ENCODE measurements around the gene TRIM45. TPM values are rescaled to one million over a fixed set of nuclear protein-coding genes. Genes with fewer than 3 reads are reported as not detected.

Gene TRIM45
- total RNA-seq, 1 experiment from 2014 or later, result 11.7 TPM

- Histone ChIP-seq H3K9ac (ENCODE audit: extremely low read depth, insufficient read length, low read length) (no peak overlapping the region), H3K79me1 (ENCODE audit: insufficient read depth, low read depth, low read length, poor library complexity, severe bottlenecking) (no peaks in the 10 kb centered on the region), H2BK15ac (ENCODE audit: low read depth, low read length) (no peak overlapping the region), H2BK5ac (ENCODE audit: insufficient read length, low read length) (no peak overlapping the region), H2BK20ac (ENCODE audit: low read depth, low read length, poor library complexity, severe bottlenecking) (no peak overlapping the region), H2AFZ (ENCODE audit: low read length) (no peak overlapping the region), H3K23ac (ENCODE audit: insufficient read length, low read depth, low read length) (no peak overlapping the region), H3K4me1 (ENCODE audit: insufficient read depth, low read length) (no peaks in the 10 kb centered on the region), H4K5ac (ENCODE audit: insufficient read length, low read depth, low read length) (no peak overlapping the region), H3K23me2 (ENCODE audit: insufficient read length, low read depth, low read length, poor library complexity, severe bottlenecking) (no peaks in the 10 kb centered on the region), H3K27ac (ENCODE audit: insufficient read length, low read depth, low read length) (no peak overlapping the region), H3T11ph (ENCODE audit: low read length) (no peak overlapping the region), H2AK5ac (ENCODE audit: insufficient read length, low read length) (no peak overlapping the region), H4K91ac (ENCODE audit: insufficient read length, low read depth, low read length) (no peak overlapping the region), H3K9me3 (ENCODE audit: control insufficient read depth, low read depth, low read length) (no peaks in the 10 kb centered on the region), H4K20me1 (ENCODE audit: control insufficient read depth, insufficient read depth, insufficient read length) (no peaks in the 10 kb centered on the region), H3K27me3 (ENCODE audit: insufficient read depth, low read length) (no peaks in the 10 kb centered on the region), H3K4me2 (ENCODE audit: insufficient read depth, insufficient read length, low read length) (no peak overlapping the region), H3K14ac (ENCODE audit: insufficient read depth, low read length) (no peak overlapping the region), H2BK120ac (ENCODE audit: low read depth, low read length, poor library complexity, severe bottlenecking) (no peak overlapping the region), H2BK12ac (ENCODE audit: insufficient read length, low read depth, low read length) (no peak overlapping the region), H4K8ac (replicated peaks; ENCODE audit: insufficient read length, low read depth, low read length) (no peak overlapping the region), H3K4ac (ENCODE audit: low read depth, low read length) (no peak overlapping the region), H3K79me2 (ENCODE audit: insufficient read depth, low read length) (peaks cover 4% of the 10 kb centered on the region; the same call in 1 of the 2 replicates), H3K18ac (ENCODE audit: insufficient read length, low read depth, low read length) (no peak overlapping the region), H3K56ac (ENCODE audit: insufficient read length, low read depth, low read length) (no peak overlapping the region)
- Mint-ChIP-seq H3K27me3 (ENCODE audit: low read depth) (no peaks in the 10 kb centered on the region), H3K27ac (no peak overlapping the region), H3K36me3 (ENCODE audit: insufficient read depth in 1 of 3, low read depth in 3 of 3) (peaks cover 20 to 47% (median 26%) of the 10 kb centered on the region in 3 experiments; a peak in 6 of 7 replicates), H3K4me1 (no peaks in the 10 kb centered on the region), H3K4me3 (no peak overlapping the region), H3K9me3 (no peaks in the 10 kb centered on the region)
- DNase-seq, result no peak
- no CpG with 5 or more reads among the region's 2 CpGs for WGBS (ENCODE audit: extremely low coverage, insufficient read length, low lambda C conversion rate)
- no peak for TF ChIP-seq CTCF (conservative IDR thresholded peaks at IDR 0.05)
Observed at GRCh38 chr1:117070124-117070523, 51.4 kb downstream of the TRIM45 start.

All from H9 (cell line).